Measurements from ENCODE around the gene MYH14.

DNA sequence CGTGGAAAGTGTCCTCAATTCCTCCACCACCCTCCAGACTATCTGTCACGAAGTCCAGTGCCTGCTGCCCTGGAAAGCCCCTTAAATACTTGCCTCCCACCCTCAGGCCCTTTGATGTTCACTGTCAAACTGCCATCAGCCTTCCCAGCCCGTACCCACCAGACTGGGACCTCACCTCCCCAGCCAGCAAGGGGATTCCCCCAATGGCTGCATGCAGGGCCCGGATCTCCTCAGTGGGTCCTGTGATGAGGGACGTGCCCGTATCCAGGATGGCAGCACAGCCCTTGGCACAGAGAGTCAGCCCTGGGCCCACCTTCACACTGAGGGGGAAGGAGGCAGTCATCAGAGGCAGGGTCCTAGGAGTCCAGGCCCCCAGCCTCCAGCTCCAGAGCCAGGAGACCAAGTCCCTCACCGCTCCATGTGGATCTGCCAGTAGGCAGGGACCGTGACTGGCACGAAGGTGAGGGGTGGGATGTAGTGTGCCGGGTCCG is 156.0 kb downstream of the MYH14 start:
- TF ChIP-seq, protein P1, sequence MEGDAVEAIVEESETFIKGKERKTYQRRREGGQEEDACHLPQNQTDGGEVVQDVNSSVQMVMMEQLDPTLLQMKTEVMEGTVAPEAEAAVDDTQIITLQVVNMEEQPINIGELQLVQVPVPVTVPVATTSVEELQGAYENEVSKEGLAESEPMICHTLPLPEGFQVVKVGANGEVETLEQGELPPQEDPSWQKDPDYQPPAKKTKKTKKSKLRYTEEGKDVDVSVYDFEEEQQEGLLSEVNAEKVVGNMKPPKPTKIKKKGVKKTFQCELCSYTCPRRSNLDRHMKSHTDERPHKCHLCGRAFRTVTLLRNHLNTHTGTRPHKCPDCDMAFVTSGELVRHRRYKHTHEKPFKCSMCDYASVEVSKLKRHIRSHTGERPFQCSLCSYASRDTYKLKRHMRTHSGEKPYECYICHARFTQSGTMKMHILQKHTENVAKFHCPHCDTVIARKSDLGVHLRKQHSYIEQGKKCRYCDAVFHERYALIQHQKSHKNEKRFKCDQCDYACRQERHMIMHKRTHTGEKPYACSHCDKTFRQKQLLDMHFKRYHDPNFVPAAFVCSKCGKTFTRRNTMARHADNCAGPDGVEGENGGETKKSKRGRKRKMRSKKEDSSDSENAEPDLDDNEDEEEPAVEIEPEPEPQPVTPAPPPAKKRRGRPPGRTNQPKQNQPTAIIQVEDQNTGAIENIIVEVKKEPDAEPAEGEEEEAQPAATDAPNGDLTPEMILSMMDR (IDR thresholded peaks at IDR 0.05), result no peak
- TF ChIP-seq POLR2A (IDR thresholded peaks at IDR 0.05) (no peak), EP300 (IDR thresholded peaks at IDR 0.05) (no peak)
